Measurements from ENCODE around the gene SLC52A3.

- TF ChIP-seq REST (IDR thresholded peaks at IDR 0.05; ENCODE audit: insufficient read depth in 1 of 2, low read depth in 2 of 2, low read length in 2 of 2) (no peak), TAF1 (IDR thresholded peaks at IDR 0.05; ENCODE audit: borderline replicate concordance, insufficient read depth, low read length) (no peak), POLR2AphosphoS5 (IDR thresholded peaks at IDR 0.05; ENCODE audit: low read depth, low read length) (no peak), SIN3A (IDR thresholded peaks at IDR 0.05; ENCODE audit: borderline replicate concordance, insufficient read depth, low read length) (no peak)
Observed at GRCh38 chr20:730005-730404, 38.3 kb downstream of the SLC52A3 start.
